BJ (cell line): Measurements from ENCODE around the gene ZNF316. TPM values are rescaled to one million over a fixed set of nuclear protein-coding genes. Genes with fewer than 3 reads are reported as not detected.
"Not testable (repeated sequence)": the region's sequence is repeated elsewhere in the genome, so short reads cannot be mapped to it uniquely, and the experiment has no call there.

Source experiments
- CTCF ChIA-PET: fragments of 350-600 bp; formaldehyde crosslinking; extraction: SDS; loops from one replicate; lab custom pipeline; 2021; ENCODE audit warnings: antibody characterized with exemption, inconsistent platforms; lab: Yijun Ruan, JAX
- POLR2A ChIA-PET: fragments of 300-600 bp; sonication (Branson Sonifier 250); formaldehyde crosslinking; extraction: SDS; loops from one replicate; lab custom pipeline; 2021; ENCODE audit warnings: antibody characterized with exemption; lab: Charles Lee
- DNase-seq: peaks from one replicate; pipeline ENCODE4 v3.0.0-alpha.2; 2011; ENCODE audit warnings: low read depth
- H3K27me3 ChIP-seq: 2 replicates; pipeline ENCODE4 v1.6.0; 2011; ENCODE audit warnings: low read length; ENCODE audit not compliant: control insufficient read depth, insufficient read depth
- H3K36me3 ChIP-seq: 2 replicates; pipeline ENCODE4 v1.5.1; 2011; ENCODE audit warnings: low read length; ENCODE audit not compliant: control insufficient read depth, insufficient read depth
- H3K4me3 ChIP-seq: 2 replicates; pipeline ENCODE4 v1.5.1; 2011; ENCODE audit warnings: low read depth, mild to moderate bottlenecking, control low read depth, low read length
- CTCF ChIP-seq: IDR thresholded peaks from 2 replicates; pipeline ENCODE4 v1.5.1; 2011; ENCODE audit warnings: low read depth, mild to moderate bottlenecking, control low read depth, inconsistent platforms, low read length, moderate library complexity; ENCODE audit not compliant: insufficient read depth
- polyA plus RNA-seq: library from polyadenylated mRNA; depleted of rRNA; stranded (reverse); fragments of >200 nt; gene quantifications from 2 replicates; pipeline ENCODE4 v1.2.3, GENCODE V29; 2011

Gene ZNF316
- polyA plus RNA-seq, 1 experiment, result 5.2 TPM

- H3K4me3 ChIP-seq, result no peak overlapping the region
- peaks cover 7% of the 10 kb centered on the region for H3K36me3 ChIP-seq
- no peak for DNase-seq
- CTCF ChIA-PET, result no interaction called here
- no peaks in the 10 kb centered on the region for H3K27me3 ChIP-seq
- POLR2A ChIA-PET, result interaction anchor here (0.6 kb wide), 1 partner anchor 895 kb away, joined by 6 read pairs; no protein-coding TSS in a partner anchor
- TF ChIP-seq CTCF, result no peak
Measured at GRCh38 chr7:6658618-6659345, 21.7 kb downstream of the ZNF316 start.

- H3K27me3 ChIP-seq, DNase-seq, H3K36me3 ChIP-seq, H3K4me3 ChIP-seq, CTCF ChIA-PET, POLR2A ChIA-PET: not testable (repeated sequence)
Measured at GRCh38 chr7:6670851-6671250, 33.7 kb downstream of the ZNF316 start.

- DNase-seq, result no peak
- CTCF ChIA-PET, result no interaction called here
Measured at GRCh38 chr7:6675807-6676405, 38.8 kb downstream of the ZNF316 start.

GRCh38 chr7:6680146-6680545 lies 43.0 kb downstream of the ZNF316 start:
- no peak for TF ChIP-seq CTCF
- POLR2A ChIA-PET, result no interaction called here
- DNase-seq, result no peak
- no peaks in the 10 kb centered on the region for H3K36me3 ChIP-seq
- no peak overlapping the region for H3K4me3 ChIP-seq
- CTCF ChIA-PET, result interaction anchor here (1.2 kb wide), 1 partner anchor 24 kb away, joined by 3 read pairs; no protein-coding TSS in a partner anchor
- H3K27me3 ChIP-seq, result no peaks in the 10 kb centered on the region

More at GRCh38 chr7:6675807-6676405, 38.8 kb downstream of the ZNF316 start:
- no peak for TF ChIP-seq CTCF
- Histone ChIP-seq H3K4me3 (no peak overlapping the region), H3K27me3 (no peaks in the 10 kb centered on the region), H3K36me3 (no peaks in the 10 kb centered on the region)
- POLR2A ChIA-PET, result no interaction called here

GRCh38 chr7:6691103-6691502 lies 54.0 kb downstream of the ZNF316 start:
- DNase-seq, result no peak
- H3K4me3 ChIP-seq, result no peak overlapping the region
- ChIA-PET POLR2A (no interaction called here), CTCF (no interaction called here)
- H3K27me3 ChIP-seq, result no peaks in the 10 kb centered on the region
- TF ChIP-seq CTCF, result no peak
- H3K36me3 ChIP-seq, result peaks cover 32% of the 10 kb centered on the region
